Cardiac fibroblast (primary cell): ENCODE measurements around the gene TRIM7.

Source experiments
- DNase-seq, 2 donors: peaks; one replicate each; pipeline versions ENCODE4 v3.0.0 to v3.0.0-alpha.2; 2010; ENCODE audit warnings: low read depth in 2 of 2
- H3K4me3 ChIP-seq, 2 donors: replicated peaks in 1 of 2; 1 replicate in 1 of 2; 2 replicates in 1 of 2; pipeline ENCODE4 v1.5.1; 2011; ENCODE audit warnings: low read depth in 2 of 2, low read length in 2 of 2, mild to moderate bottlenecking in 2 of 2, moderate library complexity in 1 of 2
- CTCF ChIP-seq: IDR thresholded peaks from one replicate; pipeline ENCODE4 v1.5.1; 2011; ENCODE audit warnings: low read depth, mild to moderate bottlenecking, low read length, inconsistent platforms

The TRIM7 gene

GRCh38 chr5:181236471-181236870 is 31.5 kb upstream of the TRIM7 start:
- no peak overlapping the region for H3K4me3 ChIP-seq
- no peak for TF ChIP-seq CTCF
- DNase-seq: no peak

- DNase-seq: no peak
- H3K4me3 ChIP-seq: no peak overlapping the region
- TF ChIP-seq CTCF: no peak
Measured at GRCh38 chr5:181235689-181236366, 30.8 kb upstream of the TRIM7 start.

GRCh38 chr5:181235323-181235688 is 30.3 kb upstream of the TRIM7 start:
- H3K4me3 ChIP-seq: no peak overlapping the region
- no peak for DNase-seq
- no peak for TF ChIP-seq CTCF

GRCh38 chr5:181234455-181235306 is 29.7 kb upstream of the TRIM7 start:
- H3K4me3 ChIP-seq: no peak overlapping the region
- TF ChIP-seq CTCF: no peak
- DNase-seq: no peak

- H3K4me3 ChIP-seq: no peak overlapping the region
- no peak for TF ChIP-seq CTCF
- DNase-seq: no peak
Measured at GRCh38 chr5:181233801-181234454, 28.9 kb upstream of the TRIM7 start.

GRCh38 chr5:181233088-181233800 is 28.2 kb upstream of the TRIM7 start:
- H3K4me3 ChIP-seq: no peak overlapping the region
- TF ChIP-seq CTCF: no peak
- DNase-seq: no peak
